GM18499 (cell line): ENCODE measurements around the gene AURKA.
"Not testable (repeated sequence)": the region's sequence is repeated elsewhere in the genome, so short reads cannot be mapped to it uniquely, and the experiment has no call there.

Source experiments
- ATAC-seq: cut with Tn5 transposase; IDR thresholded peaks from one replicate; pipeline ENCODE4 v1.9.1; 2021; ENCODE audit warnings: moderate number of reproducible peaks; ENCODE audit not compliant: insufficient read depth, unreplicated experiment

AURKA gene

GRCh38 chr20:56392881-56393482 lies 967 bp upstream of the AURKA start:
- no peak for ATAC-seq

GRCh38 chr20:56391596-56392131 lies 351 bp downstream of the AURKA start:
- no peak for ATAC-seq

- ATAC-seq: no peak
Observed at GRCh38 chr20:56391037-56391436, 978 bp downstream of the AURKA start.

- ATAC-seq: not testable (repeated sequence)
Observed at GRCh38 chr20:56390396-56390795, 1.6 kb downstream of the AURKA start.

GRCh38 chr20:56389807-56390206 lies 2.2 kb downstream of the AURKA start:
- ATAC-seq: no peak

- ATAC-seq: no peak
Observed at GRCh38 chr20:56388882-56389281, 3.1 kb downstream of the AURKA start.

GRCh38 chr20:56386219-56386618 lies 5.8 kb downstream of the AURKA start:
- no peak for ATAC-seq

GRCh38 chr20:56385130-56385529 lies 6.9 kb downstream of the AURKA start:
- ATAC-seq: no peak

GRCh38 chr20:56383334-56383733 lies 8.7 kb downstream of the AURKA start:
- ATAC-seq: no peak

- ATAC-seq: no peak
Observed at GRCh38 chr20:56382696-56383095, 9.3 kb downstream of the AURKA start.

- no peak for ATAC-seq
Observed at GRCh38 chr20:56381501-56381900, 10.5 kb downstream of the AURKA start.

- no peak for ATAC-seq
Observed at GRCh38 chr20:56380375-56380774, 11.6 kb downstream of the AURKA start.

GRCh38 chr20:56378386-56378785 lies 13.6 kb downstream of the AURKA start:
- ATAC-seq: no peak

- no peak for ATAC-seq
Observed at GRCh38 chr20:56376331-56376730, 15.7 kb downstream of the AURKA start.

GRCh38 chr20:56373942-56374341 lies 18.1 kb downstream of the AURKA start:
- peak; percentile 50 for ATAC-seq

GRCh38 chr20:56372850-56373249 lies 19.2 kb downstream of the AURKA start:
- no peak for ATAC-seq

- no peak for ATAC-seq
Observed at GRCh38 chr20:56371977-56372376, 20.0 kb downstream of the AURKA start.

- no peak for ATAC-seq
Observed at GRCh38 chr20:56369179-56369578, 22.8 kb downstream of the AURKA start.

GRCh38 chr20:56368351-56369134 lies 23.5 kb downstream of the AURKA start:
- no peak for ATAC-seq

- no peak for ATAC-seq
Observed at GRCh38 chr20:56363491-56363890, 28.5 kb downstream of the AURKA start.

GRCh38 chr20:56362833-56363413 lies 29.1 kb downstream of the AURKA start:
- no peak for ATAC-seq
